ENCODE measurements around the gene TOMT.
"Not testable (repeated sequence)": the region's sequence is repeated elsewhere in the genome, so short reads cannot be mapped to it uniquely, and the experiment has no call there.

DNA sequence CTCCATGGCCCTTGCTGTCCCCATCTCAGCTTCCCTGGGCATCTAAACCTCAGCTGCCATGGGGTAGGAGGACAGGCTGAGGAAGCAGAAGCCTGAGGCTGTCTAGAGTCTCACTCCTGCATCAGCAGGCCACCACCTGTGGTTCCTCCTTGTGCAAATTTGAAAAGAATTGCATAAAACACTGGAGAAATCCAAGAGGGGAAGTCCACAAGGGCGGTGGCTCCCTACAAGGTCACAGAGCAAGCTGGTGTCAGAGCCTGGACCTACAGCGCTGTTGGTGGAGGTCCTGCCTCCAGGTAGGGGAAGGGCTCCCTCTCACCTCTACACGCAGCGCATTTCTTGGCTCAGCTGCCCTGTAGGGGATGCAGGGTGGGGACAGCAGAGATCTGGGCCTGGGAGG, 29.7 kb downstream of the TOMT start, which contains the start of gene FOLR3:
- TF ChIP-seq FOXP2 (optimal IDR thresholded peaks at IDR 0.05; ENCODE audit: control extremely low read depth, extremely low read length, insufficient read depth); POLR2AphosphoS5 (IDR thresholded peaks at IDR 0.05; ENCODE audit: borderline replicate concordance, low read depth, low read length): not testable (repeated sequence)

Data from SK-N-MC (cell line).